K562 (cell line): ENCODE results near the gene TSPAN1. TPM values are rescaled to one million over a fixed set of nuclear protein-coding genes. Genes with fewer than 3 reads are reported as not detected.

Experiments used
- ARNT ChIP-seq, 2 experiments: fragments of 450-650 bp; IDR thresholded peaks; 2 replicates each; pipeline ENCODE4 v1.6.1; 2016; ENCODE audit warnings: mild to moderate bottlenecking in 1 of 2
- BCLAF1 ChIP-seq, 2 experiments: fragments of 450-650 bp in 1 of 2; IDR thresholded peaks; 2 replicates each; pipeline ENCODE4 v1.6.1; 2011 to 2017; ENCODE audit warnings: low read depth in 2 of 2, antibody characterized with exemption in 1 of 2, borderline replicate concordance in 1 of 2, low read length in 1 of 2, mild to moderate bottlenecking in 1 of 2, mixed read lengths in 1 of 2; ENCODE audit not compliant: control insufficient read depth in 1 of 2
- CXXC5 ChIP-seq: fragments of 250-450 bp; sonication (Bioruptor Pico); IDR thresholded peaks from 2 replicates; pipeline ENCODE4 v1.8.0; 2022; ENCODE audit warnings: inconsistent platforms, mild to moderate bottlenecking, moderate library complexity
- ELF4 ChIP-seq: fragments of 450-650 bp; formaldehyde crosslinking; IDR thresholded peaks from 2 replicates; pipeline ENCODE4 v1.4.0; 2022; ENCODE audit warnings: missing genetic modification characterization
- ETS1 ChIP-seq: conservative IDR thresholded peaks from 2 replicates; pipeline ENCODE4 v1.6.1; 2011; ENCODE audit warnings: low read depth, mild to moderate bottlenecking, low read length; ENCODE audit not compliant: control insufficient read depth
- GTF2E2 ChIP-seq: fragments of 200-800 bp; sonication (Bioruptor generic); IDR thresholded peaks from 2 replicates; pipeline ENCODE4 v1.6.1; 2016; ENCODE audit warnings: missing genetic modification characterization, missing compliant biosample characterization
- GTF2F1 ChIP-seq: IDR thresholded peaks from 2 replicates; pipeline ENCODE4 v1.6.1; 2011; ENCODE audit warnings: low read depth, low read length, improper control_type of control experiment
- NR1H2 ChIP-seq: sonication (generic); formaldehyde crosslinking; IDR thresholded peaks from 2 replicates; pipeline ENCODE4 v1.4.0; 2020; ENCODE audit warnings: mild to moderate bottlenecking, missing genetic modification reagents
- NR2C2 ChIP-seq, 2 experiments: fragments of 200-800 bp in 1 of 2; sonication (Bioruptor generic) in 1 of 2; sonication (generic) in 1 of 2; formaldehyde crosslinking in 1 of 2; IDR thresholded peaks; 2 replicates each; pipeline versions ENCODE4 v1.6.1 to v1.8.0; 2016 to 2022; ENCODE audit warnings: mild to moderate bottlenecking in 1 of 2, missing compliant biosample characterization in 1 of 2, missing genetic modification characterization in 1 of 2, missing genetic modification reagents in 1 of 2
- PREB ChIP-seq: sonication (generic); formaldehyde crosslinking; IDR thresholded peaks from 2 replicates; pipeline ENCODE4 v1.8.1; 2023; ENCODE audit warnings: mild to moderate bottlenecking, missing genetic modification reagents
- RB1 ChIP-seq: fragments of 450-650 bp; IDR thresholded peaks from 2 replicates; pipeline ENCODE4 v1.6.1; 2017; ENCODE audit warnings: low read depth, mild to moderate bottlenecking
- SLC30A9 ChIP-seq: fragments of 250-450 bp; sonication (Bioruptor Pico); IDR thresholded peaks from 2 replicates; pipeline ENCODE4 v1.8.0; 2022; ENCODE audit warnings: mild to moderate bottlenecking, moderate library complexity
- VEZF1 ChIP-seq: fragments of 200-800 bp; sonication (Bioruptor generic); IDR thresholded peaks from 2 replicates; pipeline ENCODE4 v1.6.1; 2017; ENCODE audit warnings: missing genetic modification characterization, missing compliant biosample characterization
- ZNF134 ChIP-seq: fragments of 250-450 bp; sonication (Bioruptor Pico); conservative IDR thresholded peaks from 2 replicates; pipeline ENCODE4 v1.4.0; 2020
- ZNF140 ChIP-seq: fragments of 250-450 bp; sonication (Bioruptor Pico); IDR thresholded peaks from 2 replicates; pipeline ENCODE4 v1.8.0; 2021; ENCODE audit warnings: moderate library complexity, mild to moderate bottlenecking, inconsistent platforms
- ZNF3 ChIP-seq: fragments of 250-450 bp; sonication (Bioruptor Pico); IDR thresholded peaks from 2 replicates; pipeline ENCODE4 v1.5.0; 2021; ENCODE audit warnings: mild to moderate bottlenecking, moderate library complexity
- ZNF639 ChIP-seq, 2 experiments: fragments of 200-800 bp in 1 of 2; sonication (Bioruptor generic) in 1 of 2; sonication (generic) in 1 of 2; formaldehyde crosslinking in 1 of 2; IDR thresholded peaks in 1 of 2; conservative IDR thresholded peaks in 1 of 2; 2 replicates each; pipeline versions ENCODE4 v1.5.0 to v1.6.1; 2016 to 2020; ENCODE audit warnings: missing compliant biosample characterization in 1 of 2, missing genetic modification characterization in 1 of 2, missing genetic modification reagents in 1 of 2
- polyA plus RNA-seq, 8 experiments: library from polyadenylated mRNA; depleted of rRNA in 4 of 8; stranded (reverse) in 5 of 8; unstranded in 3 of 8; fragments of >200 nt; fragmentation: Nextera tagmentation in 2 of 8; fragmentation: Illumina TruSeq in 1 of 8; extraction: Ambion mirVana in 2 of 8; extraction: Trizol in 1 of 8; gene quantifications; 2 replicates each; pipeline versions ENCODE4 v1.2.1 to v1.2.3, GENCODE V29; 2011 to 2014; ENCODE audit warnings: inconsistent platforms in 1 of 8, missing spikeins in 1 of 8
- total RNA-seq, 7 experiments: library from RNA; depleted of rRNA in 6 of 7; stranded (reverse); fragments of >200 nt in 6 of 7; fragmentation: Illumina TruSeq in 2 of 7; extraction: Trizol in 2 of 7; gene quantifications; 2 replicates each; pipeline versions ENCODE4 v1.2.1 to v1.2.3, GENCODE V29; 2011 to 2021; ENCODE audit warnings: low replicate concordance in 1 of 7

The TSPAN1 gene
- total and polyA plus RNA-seq, 9 of the 15 experiments (the other 6 are each of a cell fraction or from before 2014, with no cell fraction given): 0.58 TPM; not detected in 8

GRCh38 chr1:46179138-46180081 lies 4.5 kb downstream of the TSPAN1 start (continued):
- TF ChIP-seq RB1 (0 out of 2 replicates have a peak, but pooled peaks have one; percentile 4), ETS1 (no peak), ZNF140 (no peak), CXXC5 (CRISPR knock-in tag) (0 out of 2 replicates have a peak, but pooled peaks have one; percentile 22), NR2C2 (CRISPR knock-in tag; IDR thresholded peaks at IDR 0.05) (no peak), NR2C2 (tag; IDR thresholded peaks at IDR 0.05) (no peak), SLC30A9 (CRISPR knock-in tag) (no peak), PREB (CRISPR knock-in tag) (no peak), ZNF639 (CRISPR knock-in tag; conservative IDR thresholded peaks at IDR 0.05 in 1 of 2, IDR thresholded peaks at IDR 0.05 in 1 of 2) (peak in 1 of 2 experiments; percentile 39; a peak in 1 of 4 replicates), NR1H2 (CRISPR knock-in tag) (no peak), ZNF134 (CRISPR knock-in tag) (no peak), GTF2E2 (tag) (no peak), ZNF3 (CRISPR knock-in tag) (no peak), BCLAF1 (IDR thresholded peaks at IDR 0.05; ENCODE audit: borderline replicate concordance in 1 of 2, control insufficient read depth in 1 of 2, low read depth in 2 of 2, low read length in 1 of 2) (0 out of 4 replicates have a peak, but pooled peaks of 1 of the 2 experiments have one; percentile 64), ARNT (IDR thresholded peaks at IDR 0.05) (peak; percentile 86 to 91), VEZF1 (no peak), GTF2F1 (no peak), ELF4 (peak; percentile 96)
